GM19351 (cell line): ENCODE results near the gene AFDN.

Source experiments
- ATAC-seq: cut with Tn5 transposase; IDR thresholded peaks from one replicate; pipeline ENCODE4 v1.9.1; 2021; ENCODE audit warnings: mild to moderate bottlenecking, moderate library complexity; ENCODE audit not compliant: unreplicated experiment

AFDN gene

DNA sequence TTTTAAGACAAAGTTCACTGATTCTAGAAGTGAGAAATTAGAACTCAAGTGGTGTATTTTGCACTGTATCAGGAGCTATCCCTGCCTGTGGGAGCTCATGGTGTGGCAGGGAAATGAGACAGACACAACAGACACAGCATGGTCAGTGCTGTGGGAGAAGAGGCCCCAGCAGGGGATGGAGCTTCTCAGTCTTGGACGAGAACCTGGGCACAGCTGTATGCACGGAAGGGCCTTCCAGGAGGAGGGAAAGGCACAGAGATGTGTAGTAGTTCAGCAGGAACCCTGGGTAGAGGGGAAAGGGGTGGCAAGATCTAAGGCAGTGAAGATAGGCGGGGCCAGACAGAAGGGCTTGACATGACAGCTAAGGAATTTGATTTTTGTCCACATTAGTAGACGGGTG, 122.0 kb downstream of the AFDN start:
- ATAC-seq: no peak

DNA sequence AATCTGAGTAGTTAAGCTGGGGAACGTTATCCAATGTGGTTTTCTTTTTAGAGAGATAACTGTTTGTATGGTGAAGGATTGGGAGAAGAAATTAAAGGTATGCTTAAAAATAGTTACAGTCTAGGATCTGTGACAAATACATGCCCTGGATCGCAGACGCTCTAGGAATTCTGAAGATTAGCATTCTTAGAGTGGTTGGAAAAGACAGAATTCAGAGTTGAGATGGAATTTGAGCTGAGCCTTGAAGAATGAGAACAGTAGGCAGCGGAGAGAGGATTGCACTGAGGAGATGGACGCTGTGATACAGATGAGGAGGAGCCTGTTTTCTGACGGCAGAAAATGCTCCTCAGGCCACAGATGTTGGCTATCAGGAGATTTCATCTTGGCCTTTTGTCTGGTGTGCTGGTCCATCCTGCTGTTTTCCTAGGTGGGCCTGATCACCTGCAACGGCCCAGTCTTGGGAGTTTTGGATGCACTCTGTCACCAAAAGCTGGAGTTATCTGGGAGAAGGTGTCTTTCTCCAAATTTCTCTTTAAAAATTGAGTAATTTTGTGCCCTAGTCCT, 122.5 kb downstream of the AFDN start:
- ATAC-seq: no peak

DNA sequence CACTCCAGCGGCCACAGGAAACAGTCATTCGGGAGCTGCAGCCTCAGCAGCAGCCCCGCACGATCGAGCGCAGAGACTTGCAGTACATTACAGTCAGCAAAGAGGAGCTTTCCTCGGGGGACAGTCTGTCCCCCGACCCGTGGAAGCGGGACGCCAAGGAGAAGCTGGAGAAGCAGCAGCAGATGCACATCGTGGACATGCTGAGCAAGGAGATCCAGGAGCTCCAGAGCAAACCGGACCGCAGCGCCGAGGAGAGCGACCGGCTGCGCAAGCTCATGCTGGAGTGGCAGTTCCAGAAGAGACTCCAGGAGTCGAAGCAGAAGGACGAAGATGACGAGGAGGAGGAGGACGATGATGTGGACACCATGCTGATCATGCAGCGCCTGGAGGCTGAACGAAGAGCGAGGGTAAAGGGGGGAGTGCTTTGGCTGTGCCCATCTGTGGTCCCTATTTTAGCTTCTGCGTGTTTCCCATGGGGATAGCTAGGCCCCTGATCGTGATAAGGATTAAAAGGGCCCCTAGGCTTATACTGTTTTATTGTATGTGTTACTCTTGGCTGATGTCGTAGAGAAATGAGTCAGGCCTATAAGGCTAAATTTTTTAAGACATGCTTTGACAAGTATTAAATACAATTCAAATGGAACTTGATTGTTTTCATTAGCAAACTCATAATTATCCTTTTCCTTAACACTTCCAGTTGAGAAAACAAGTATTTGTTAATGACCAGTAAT, 125.2 kb downstream of the AFDN start:
- no peak for ATAC-seq

DNA sequence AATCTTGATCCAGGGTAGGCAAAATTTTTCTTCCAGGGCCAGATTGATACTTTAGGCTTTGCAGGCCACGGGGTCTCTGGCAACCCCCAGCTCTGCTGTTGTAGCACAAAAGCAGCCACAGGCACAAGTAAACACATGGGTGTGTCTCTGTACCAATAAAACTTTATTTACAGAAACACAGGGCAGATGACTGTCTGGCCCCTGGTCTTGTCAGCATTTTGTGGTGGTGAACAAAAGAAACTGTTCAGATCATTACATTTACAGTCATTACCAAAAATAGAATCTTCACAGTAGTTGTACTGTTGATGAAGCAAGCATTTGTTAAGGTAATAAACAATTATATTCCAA, 125.8 kb downstream of the AFDN start:
- no peak for ATAC-seq

DNA sequence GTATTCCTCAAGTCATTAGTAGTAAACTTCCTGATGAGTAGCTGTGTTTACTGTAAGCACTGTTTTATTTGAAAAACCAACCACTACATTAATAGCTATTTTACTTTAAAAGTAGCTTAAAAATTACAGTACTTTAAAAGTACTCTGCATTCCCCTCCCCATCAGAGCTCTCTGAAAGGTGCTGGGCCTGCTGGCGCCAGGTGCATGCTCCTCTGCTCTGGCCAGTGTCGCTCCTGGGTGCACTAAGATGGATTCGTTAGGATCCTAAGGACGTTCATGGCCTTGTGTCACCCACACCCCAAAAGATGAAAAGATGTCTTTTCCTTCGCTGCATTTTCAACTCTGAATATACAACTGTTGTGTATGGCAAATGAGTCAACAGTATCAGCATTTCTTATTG, 126.8 kb downstream of the AFDN start:
- ATAC-seq: no peak

DNA sequence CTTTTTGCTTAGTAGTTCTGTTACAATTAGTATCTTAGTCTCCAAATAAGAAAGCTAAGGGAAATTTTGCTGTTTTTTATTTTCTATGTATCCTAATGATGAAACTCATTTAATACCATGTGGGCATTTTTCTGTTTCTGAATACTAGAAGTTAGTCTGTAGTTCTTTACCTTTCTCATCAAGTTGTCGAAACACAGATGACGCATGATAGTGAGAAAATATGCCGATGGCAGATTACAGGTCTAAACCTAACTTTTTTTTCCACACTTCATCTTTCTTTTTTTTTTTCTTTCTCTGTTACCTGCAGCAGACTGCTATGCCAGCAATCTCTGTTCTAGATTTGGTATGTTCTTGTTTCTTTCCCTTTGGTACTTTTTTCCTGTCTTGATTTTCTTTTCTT, 127.4 kb downstream of the AFDN start:
- no peak for ATAC-seq

DNA sequence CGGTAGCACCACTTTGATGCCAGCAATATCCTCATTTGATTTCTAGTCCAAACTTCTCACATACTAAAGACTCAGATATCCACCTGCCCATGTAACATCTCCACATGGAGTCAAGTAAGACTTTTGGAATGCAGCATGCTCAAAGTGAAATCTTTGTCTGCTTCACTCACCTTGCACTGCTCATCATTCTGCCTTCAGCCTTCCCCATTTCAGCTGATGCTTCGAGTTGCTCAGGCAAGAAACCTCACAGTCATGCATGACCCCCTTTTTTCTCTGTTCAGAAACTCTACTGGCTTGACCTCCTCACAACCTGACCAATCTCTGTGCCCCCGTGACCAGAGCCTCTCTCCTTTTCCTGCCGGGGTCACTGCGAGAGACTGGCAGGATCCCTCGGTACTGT, 129.8 kb downstream of the AFDN start:
- ATAC-seq: no peak

DNA sequence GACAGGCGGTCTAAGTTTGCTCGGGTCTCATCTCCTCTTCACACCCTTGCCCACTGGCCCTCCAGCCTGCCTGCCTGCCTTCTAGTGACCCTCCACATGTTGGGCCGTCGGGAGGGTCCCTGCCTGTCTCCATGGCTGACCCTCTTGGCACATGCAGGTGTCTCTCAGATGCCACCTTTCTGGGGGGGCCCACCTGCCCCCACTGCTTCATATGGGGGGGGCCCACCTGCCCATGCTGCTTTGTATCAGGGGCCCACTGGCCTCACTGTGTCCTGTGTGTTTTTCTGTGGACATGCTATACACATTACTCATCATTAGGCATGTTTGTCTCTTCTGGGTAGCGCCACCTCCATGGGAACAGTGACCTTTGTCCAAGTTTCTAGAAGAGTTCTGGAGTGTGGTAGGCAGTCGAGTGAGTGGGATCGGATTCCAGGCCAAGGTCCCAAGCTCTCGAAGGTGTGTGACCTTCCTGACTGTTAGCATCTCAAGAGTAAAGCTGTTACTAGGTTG, 130.3 kb downstream of the AFDN start:
- ATAC-seq: no peak

DNA sequence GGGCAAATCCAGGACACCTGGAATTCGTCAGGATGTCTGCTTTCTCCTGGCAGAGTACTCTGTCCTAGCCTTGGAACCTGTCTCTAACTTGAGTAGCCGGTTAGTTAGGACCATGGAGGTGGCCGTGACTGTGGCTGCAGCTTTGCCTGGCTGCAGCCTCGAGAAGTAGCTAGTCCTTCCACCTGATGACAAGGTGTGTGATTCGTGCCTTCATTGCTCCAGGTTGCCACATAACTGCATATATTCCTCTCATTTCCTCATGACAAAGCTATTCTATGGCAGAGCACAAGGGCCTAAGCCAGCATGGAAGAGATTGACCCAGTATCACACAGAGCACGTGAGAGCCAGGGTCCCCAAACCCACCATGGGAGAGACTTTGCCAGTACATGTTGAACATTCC, 130.9 kb downstream of the AFDN start:
- no peak for ATAC-seq

DNA sequence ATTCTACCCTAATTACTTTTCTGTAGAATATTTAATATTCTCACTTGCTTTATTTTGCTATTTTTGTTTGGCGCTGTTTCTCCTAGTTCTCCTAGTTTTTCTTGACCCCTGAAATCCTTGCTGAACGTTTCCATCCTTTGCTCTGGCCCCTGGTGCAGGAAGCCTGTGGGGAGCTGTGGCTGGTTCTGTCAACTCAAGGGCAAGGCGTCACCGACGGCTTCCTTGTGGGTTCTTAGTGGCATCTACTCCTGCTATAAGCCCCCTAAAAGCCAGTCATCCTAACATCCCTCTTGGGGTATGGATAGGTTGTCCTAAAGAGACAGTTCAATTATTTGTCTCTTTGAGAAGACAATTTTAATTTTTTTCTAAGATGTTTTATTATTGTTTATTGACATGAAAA, 133.9 kb downstream of the AFDN start:
- no peak for ATAC-seq

DNA sequence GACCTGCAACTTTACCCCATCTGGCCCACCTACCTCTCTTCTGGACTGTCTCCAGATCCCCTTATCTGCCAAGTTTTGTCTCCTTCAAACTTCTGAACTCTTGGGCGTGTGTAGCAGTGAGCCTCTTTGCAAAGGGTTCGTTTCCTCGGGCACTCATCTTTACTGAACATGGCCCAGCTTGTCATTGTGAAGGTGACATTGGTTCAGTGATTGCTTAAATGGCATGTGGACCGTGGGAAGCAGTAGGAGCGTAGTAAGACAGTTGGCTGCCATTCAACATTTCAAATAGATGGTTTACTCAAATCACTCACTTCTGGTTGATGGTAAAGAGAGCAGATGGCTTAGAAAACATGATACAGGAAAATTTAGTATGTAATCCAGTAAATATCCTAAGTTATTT, 136.0 kb downstream of the AFDN start:
- no peak for ATAC-seq

DNA sequence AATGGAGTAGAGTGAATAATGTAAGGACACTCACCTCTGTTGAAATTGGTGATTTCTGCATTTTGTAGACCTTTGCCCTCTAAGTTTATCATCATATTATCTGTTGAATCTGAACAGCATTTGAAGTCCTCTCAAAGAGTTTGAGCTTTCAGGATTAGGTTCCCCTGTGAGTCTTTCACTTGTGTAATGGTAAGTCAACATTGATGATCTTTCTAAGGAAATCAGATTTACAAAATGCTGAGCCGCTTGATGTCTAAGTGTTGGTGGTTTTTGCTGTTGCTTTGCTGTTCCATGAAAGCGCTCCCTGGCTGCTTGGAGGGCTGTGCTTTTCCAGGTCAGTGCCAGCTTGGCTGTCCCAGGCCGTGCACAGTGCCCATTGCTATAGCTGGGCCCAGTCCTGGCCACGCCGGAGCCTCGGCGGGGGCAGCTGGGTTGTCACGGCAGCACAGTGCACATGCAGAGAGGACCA, 136.9 kb downstream of the AFDN start:
- ATAC-seq: no peak

DNA sequence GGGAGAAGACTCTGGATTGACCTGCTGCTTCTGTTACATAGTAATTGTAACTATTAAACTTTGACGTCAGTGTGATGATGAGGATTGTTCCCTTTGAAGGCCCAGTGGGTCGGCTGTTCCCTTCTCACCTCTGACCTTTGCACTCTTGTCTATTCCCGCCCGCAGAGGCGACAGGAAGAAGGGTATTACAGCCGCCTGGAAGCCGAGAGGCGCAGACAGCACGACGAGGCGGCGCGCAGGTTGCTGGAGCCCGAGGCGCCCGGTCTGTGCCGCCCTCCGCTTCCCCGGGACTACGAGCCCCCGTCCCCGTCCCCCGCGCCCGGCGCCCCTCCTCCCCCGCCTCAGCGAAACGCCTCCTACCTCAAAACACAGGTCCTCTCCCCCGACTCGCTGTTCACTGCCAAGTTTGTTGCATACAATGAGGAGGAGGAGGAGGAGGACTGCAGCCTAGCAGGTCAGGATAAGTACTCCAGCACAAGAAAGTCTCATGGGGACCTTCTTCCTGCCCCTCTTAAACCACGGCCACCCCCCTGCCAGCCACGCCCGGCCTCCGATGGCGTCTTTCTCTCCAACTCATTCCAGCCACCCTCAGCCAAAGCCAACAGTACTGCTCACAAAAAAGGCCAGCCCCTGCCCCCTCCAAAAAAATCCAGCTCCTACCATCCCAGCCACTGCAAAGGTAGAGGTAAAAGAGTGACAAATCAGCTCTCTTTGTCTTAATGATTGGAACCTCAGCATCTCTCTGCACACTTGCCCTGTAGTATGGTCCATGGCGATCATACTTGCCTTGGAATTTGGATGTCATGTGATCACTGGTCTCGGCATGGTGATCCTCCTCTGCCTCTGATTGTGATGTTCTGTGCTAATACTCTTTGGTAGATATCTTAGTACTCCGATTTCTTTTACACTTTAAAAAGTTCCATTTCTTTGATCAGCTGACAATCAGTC, 139.2 kb downstream of the AFDN start:
- ATAC-seq: no peak

DNA sequence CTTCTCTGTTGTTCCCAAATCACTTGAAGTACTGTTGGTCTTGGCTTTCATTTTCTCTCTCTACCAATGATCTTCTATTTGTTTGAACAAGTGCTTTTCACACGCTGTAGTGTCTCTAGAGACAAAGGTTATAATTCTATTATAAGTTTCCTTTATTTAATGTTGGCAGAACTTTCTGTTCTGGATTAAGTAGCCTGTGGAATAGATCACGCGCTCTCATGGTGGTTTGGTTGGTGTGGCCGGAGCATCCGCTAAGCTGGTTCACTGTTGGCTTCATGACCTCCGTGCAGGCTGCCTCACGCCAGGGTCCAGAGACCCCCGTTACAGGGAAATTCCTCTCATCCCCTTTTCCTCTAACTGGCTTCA, 139.8 kb downstream of the AFDN start:
- no peak for ATAC-seq

DNA sequence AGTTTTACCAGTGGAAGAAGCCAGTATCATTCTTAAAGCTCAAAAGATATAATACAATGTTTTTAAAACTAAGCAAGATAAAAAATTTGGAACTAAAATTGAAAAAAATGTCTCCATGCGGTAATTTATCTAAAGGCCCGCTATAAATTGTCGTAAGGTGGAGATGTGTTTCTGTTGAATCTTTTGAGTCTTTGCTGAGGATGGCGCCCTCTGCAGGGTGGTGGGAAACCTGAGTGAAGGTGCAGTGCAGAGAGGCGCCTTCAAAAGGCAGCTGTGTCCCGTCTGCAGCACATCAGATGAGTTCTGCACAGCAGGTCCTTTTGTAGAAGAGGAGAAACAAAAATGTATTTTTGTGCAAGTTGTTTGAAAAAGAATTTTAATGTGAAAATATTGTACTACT, 141.4 kb downstream of the AFDN start:
- ATAC-seq: no peak

DNA sequence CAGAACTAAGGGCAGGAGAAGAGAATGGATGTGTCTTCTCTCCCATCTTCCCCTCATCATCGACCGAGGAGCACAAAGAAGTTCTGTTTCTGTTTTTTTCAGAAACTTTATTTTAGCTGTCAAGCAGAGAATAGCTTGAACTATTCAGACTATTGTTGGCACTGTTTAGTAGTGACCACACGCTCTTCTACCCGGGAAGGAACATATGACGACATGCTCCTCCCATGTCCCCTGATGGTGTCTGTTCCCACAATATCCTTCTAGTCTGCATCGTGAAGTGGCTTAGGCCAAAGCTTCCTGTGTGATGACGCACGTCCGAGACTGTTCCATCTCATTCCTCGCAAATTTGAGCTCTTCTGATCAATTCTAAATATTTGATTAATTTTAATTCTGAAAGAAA, 143.5 kb downstream of the AFDN start:
- ATAC-seq: no peak

DNA sequence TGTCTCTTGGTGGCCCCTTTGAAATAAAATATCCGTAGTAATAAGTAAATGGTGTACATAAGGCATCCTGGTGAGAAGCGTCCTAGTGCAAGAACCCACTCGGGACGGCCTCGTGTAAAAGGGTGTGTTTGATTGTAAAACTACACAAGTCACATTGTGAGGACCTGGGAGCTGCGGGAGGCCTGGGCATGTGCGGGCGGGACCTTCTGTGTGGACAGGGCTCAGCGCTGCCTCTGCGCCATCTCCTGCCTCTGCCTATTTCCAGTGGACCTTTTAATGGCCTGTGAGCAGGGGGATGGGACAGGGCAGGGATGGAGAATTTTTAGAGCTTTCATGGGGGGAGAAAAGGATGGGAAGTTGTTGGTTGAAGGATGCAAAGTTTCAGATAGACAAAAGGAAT, 145.5 kb downstream of the AFDN start:
- no peak for ATAC-seq

DNA sequence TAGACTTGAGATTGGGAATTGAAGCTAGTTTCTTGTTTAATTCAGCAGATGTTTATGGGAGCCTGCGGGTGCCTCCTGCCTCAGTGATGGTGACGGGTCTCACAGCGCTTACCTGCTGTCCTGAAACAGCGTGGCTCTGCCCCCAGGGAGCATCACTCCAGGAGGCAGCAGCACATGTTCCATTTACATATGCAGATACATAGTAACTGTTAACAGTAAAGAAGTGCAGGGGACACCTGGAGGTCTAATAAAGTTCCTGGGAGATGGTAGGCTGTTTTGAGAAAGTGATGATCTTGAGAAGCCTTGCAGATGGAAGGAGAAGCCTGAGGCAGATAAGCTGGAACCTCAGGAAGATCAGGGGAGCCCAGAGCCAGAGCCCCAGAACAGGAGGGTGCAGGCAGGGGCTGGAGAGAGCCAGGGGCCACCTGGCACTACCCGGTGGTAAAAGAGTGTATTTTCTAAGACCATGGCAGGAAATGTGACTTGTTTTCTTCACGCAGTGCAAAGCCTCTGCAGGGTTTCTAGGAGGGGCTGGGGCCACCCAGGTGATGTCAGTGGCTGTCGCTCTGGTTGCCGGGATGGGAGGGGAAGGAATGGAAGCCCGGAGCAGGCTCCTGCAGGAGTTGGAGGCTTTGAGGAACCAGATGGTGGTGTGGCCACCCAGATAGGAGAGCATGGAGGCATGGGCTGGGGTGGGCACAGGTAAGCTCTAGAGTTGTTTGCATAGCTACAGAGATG, 146.6 kb downstream of the AFDN start:
- ATAC-seq: no peak

DNA sequence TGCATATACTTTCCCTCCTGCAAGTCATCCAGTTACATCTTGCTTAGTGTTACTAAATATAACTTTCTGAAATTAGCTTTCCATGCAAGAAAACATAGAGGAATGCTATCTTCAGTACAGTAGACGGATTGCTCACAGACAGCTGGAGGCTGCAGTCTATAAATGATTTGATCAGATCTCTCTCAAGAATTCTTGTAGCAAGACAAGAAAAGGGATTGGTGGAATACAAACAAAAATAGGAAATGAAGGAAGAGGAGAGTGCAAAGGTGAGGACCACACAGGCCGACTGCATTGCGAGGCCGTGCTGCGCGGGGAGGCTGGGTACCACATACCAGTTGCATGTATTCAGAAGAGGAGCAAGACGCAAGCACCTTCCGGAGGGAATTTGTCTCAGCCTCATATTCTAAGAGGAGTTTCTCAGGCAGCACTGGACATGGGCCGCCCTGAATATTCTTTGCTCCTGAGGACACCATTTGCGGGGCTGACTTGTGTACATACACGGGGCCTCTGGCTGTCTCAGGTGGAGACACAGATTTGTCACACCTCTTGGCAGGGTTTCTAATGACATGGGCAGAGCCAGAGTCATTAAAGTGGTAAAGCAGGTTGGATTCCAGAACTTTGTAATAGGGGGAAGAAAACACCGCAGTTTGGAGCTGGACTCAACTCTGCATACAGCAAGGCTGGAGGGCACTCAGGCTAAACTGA, 148.1 kb downstream of the AFDN start:
- ATAC-seq: no peak

DNA sequence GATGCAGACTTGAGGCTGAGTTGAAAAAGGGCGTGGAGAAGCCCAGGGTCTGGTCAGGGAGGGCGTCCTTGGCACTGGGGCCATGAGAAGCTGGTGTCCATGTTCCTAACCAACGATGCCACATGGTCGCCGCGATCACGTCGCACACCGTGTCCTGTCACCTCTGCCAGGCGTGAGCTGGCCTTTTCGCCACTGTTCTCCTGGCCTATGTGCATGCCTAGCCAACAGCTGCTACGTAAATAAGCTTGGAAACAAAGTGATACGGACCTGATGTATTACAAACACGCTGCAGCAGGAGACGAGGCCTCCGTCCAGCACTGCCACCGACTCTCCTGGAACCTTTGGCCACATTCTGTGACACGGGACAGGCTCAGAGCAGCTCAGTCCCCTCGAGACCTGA, 148.7 kb downstream of the AFDN start:
- no peak for ATAC-seq
